ENCODE results near the gene MACROD2. TPM values are rescaled to one million over a fixed set of nuclear protein-coding genes. Genes with fewer than 3 reads are reported as not detected.
"Not testable (repeated sequence)": the region's sequence is repeated elsewhere in the genome, so short reads cannot be mapped to it uniquely, and the experiment has no call there.

Gene MACROD2
- total RNA-seq, 1 donor from 2014 or later = 2.5 TPM

DNA sequence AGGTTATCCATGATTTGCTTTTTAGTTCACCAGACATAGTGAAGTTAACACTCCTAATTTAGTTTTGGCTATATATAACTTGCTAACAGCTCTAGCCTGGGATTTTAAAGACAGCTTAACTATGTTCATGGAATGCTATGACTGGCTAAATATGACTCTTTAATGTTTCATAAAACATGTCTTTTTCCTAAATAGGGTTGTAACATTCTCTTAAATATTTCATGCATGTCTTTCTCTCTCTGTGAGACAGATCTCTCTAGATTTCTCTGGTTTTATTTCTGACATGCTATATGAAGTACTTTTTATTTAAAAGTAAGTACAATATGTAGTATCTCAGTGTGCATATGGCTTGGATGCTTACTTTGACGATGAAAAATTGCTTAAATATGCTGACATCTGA lies 35.7 kb downstream of the MACROD2 start:
- no peaks in the 10 kb centered on the region for H3K36me3 Mint-ChIP-seq (ENCODE audit: unreplicated experiment)
- no peaks in the 10 kb centered on the region for H3K4me1 Mint-ChIP-seq (ENCODE audit: unreplicated experiment)
- no peaks in the 10 kb centered on the region for H3K9me3 Mint-ChIP-seq (ENCODE audit: unreplicated experiment)
- H3K27ac Mint-ChIP-seq (ENCODE audit: unreplicated experiment) = no peak overlapping the region
- H3K27me3 Mint-ChIP-seq (ENCODE audit: unreplicated experiment) = no peaks in the 10 kb centered on the region
- no peak overlapping the region for H3K4me3 Mint-ChIP-seq (ENCODE audit: unreplicated experiment)
- no peak for DNase-seq (ENCODE audit: extremely low spot score, unreplicated experiment)
- TF ChIP-seq, protein P1, sequence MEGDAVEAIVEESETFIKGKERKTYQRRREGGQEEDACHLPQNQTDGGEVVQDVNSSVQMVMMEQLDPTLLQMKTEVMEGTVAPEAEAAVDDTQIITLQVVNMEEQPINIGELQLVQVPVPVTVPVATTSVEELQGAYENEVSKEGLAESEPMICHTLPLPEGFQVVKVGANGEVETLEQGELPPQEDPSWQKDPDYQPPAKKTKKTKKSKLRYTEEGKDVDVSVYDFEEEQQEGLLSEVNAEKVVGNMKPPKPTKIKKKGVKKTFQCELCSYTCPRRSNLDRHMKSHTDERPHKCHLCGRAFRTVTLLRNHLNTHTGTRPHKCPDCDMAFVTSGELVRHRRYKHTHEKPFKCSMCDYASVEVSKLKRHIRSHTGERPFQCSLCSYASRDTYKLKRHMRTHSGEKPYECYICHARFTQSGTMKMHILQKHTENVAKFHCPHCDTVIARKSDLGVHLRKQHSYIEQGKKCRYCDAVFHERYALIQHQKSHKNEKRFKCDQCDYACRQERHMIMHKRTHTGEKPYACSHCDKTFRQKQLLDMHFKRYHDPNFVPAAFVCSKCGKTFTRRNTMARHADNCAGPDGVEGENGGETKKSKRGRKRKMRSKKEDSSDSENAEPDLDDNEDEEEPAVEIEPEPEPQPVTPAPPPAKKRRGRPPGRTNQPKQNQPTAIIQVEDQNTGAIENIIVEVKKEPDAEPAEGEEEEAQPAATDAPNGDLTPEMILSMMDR (IDR thresholded peaks at IDR 0.05) = no peak

DNA sequence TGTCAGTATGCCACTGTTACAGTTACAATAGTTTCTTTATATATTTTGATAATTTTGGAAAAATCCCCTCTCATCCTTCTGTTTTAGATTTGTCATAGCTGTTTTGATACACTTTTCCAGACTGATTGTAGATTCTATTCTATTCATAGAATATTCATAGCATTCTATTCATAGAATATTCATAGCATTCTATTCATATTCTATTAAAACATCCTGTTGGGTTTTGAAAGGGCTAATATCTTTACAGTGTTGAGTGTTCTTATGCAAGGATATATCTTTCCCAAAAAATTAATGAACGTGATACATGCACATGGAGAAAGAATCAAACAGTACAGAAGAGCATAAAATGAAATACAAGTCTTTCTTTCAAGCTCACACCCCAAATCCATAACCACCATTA lies 38.0 kb downstream of the MACROD2 start:
- no peak for DNase-seq (ENCODE audit: extremely low spot score, unreplicated experiment)
- Mint-ChIP-seq H3K4me1 (ENCODE audit: unreplicated experiment) (no peaks in the 10 kb centered on the region), H3K36me3 (ENCODE audit: unreplicated experiment) (no peaks in the 10 kb centered on the region), H3K27me3 (ENCODE audit: unreplicated experiment) (no peaks in the 10 kb centered on the region), H3K4me3 (ENCODE audit: unreplicated experiment) (no peak overlapping the region), H3K9me3 (ENCODE audit: unreplicated experiment) (no peaks in the 10 kb centered on the region), H3K27ac (ENCODE audit: unreplicated experiment) (no peak overlapping the region)
- TF ChIP-seq, protein P1 (IDR thresholded peaks at IDR 0.05) = no peak

DNA sequence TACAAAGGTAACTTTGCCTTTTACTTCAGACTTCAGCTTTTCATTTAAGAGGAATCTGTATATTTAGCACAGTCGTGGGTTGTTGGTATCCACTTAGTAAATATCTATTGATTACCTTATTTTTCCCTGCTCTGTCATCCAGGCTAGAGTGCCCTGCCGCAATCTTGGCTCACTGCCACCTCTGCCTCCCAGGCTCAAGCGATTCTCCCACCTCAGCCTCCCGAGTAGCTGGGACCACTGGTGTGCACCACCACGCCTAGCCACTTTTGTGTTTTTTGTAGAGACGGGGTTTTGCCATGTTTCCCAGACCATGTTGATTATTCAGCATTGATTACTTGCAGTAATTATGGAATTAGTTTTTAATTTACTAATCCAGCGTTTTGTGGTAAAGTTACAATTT lies 41.3 kb downstream of the MACROD2 start:
- Mint-ChIP-seq H3K27ac (ENCODE audit: unreplicated experiment) (no peak overlapping the region), H3K4me3 (ENCODE audit: unreplicated experiment) (no peak overlapping the region), H3K9me3 (ENCODE audit: unreplicated experiment) (no peaks in the 10 kb centered on the region)

DNA sequence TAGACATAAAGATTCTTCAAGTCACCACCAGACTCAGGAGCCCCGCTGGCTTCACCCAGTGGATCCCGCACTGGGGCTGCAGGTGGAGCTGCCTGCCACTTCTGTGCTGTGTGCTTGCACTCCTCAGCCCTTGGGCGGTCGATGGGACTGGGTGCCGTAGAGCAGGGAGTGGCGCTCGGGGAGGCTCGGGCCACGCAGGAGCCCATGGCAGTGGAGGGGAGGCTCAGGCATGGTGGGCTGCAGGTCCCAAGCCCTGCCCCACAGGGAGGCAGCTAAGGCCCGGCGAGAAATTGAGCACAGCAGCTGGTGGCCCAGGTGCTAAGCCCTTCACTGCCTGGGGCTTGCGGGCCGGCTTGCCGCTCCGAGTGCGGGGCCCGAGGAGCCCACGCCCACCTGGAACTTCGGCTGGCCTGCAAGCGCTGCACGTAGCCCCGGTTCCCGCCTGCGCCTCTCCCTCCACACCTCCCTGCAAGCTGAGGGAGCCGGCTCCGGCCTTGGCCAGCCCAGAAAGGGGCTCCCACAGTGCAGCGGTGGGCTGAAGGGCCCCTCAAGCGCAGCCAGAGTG lies 49.5 kb downstream of the MACROD2 start:
- not testable (repeated sequence) for H3K4me1 Mint-ChIP-seq (ENCODE audit: unreplicated experiment); H3K36me3 Mint-ChIP-seq (ENCODE audit: unreplicated experiment); DNase-seq (ENCODE audit: extremely low spot score, unreplicated experiment); H3K4me3 Mint-ChIP-seq (ENCODE audit: unreplicated experiment); H3K9me3 Mint-ChIP-seq (ENCODE audit: unreplicated experiment); H3K27ac Mint-ChIP-seq (ENCODE audit: unreplicated experiment); H3K27me3 Mint-ChIP-seq (ENCODE audit: unreplicated experiment)

More for the DNA sequence above, 41.3 kb downstream of the MACROD2 start:
- H3K36me3 Mint-ChIP-seq (ENCODE audit: unreplicated experiment) = no peaks in the 10 kb centered on the region
- TF ChIP-seq, protein P1 (IDR thresholded peaks at IDR 0.05) = no peak
- no peaks in the 10 kb centered on the region for H3K4me1 Mint-ChIP-seq (ENCODE audit: unreplicated experiment)
- no peak for DNase-seq (ENCODE audit: extremely low spot score, unreplicated experiment)
- H3K27me3 Mint-ChIP-seq (ENCODE audit: unreplicated experiment) = no peaks in the 10 kb centered on the region

DNA sequence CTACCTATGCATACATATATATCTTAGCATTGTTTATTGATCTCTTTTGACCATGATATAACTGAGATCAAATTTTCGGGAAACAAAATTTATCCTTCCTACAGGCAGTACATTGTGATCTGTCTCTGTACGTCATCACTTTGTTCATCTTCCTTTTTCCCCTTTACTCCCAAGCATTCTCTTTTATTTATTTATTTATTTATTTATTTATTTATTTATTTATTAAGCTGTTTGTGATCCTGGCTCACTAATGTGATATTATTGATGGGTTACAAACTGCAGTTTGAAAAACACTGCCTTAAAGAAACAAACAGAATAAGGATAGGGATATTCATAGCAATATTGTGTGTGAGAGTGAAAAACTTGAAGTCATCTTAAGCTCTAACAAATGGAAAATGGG lies 51.2 kb downstream of the MACROD2 start:
- Mint-ChIP-seq H3K4me1 (ENCODE audit: unreplicated experiment) (no peaks in the 10 kb centered on the region), H3K9me3 (ENCODE audit: unreplicated experiment) (no peaks in the 10 kb centered on the region), H3K27ac (ENCODE audit: unreplicated experiment) (no peak overlapping the region), H3K27me3 (ENCODE audit: unreplicated experiment) (peaks cover 4% of the 10 kb centered on the region), H3K4me3 (ENCODE audit: unreplicated experiment) (no peak overlapping the region), H3K36me3 (ENCODE audit: unreplicated experiment) (no peaks in the 10 kb centered on the region)
- TF ChIP-seq, protein P1 (IDR thresholded peaks at IDR 0.05) = no peak
- DNase-seq (ENCODE audit: extremely low spot score, unreplicated experiment) = no peak

DNA sequence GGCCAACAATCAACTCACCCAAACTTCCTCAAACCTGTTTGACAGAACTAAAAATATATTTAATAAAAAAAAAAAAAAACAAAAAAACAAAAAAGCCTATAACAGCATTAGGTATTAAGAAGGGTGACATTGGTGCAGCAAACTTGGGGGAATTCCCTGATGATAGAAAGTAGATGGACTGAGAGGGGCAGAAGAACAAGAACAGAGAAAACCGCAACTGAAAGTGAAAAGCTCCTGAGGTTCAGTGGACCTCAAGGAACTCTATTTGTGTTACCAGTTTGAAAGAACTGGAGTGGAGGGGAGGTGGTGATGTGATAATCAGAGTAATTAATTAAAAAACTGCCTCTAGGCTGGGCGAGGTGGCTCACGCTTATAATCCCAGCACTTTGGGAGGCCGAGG lies 53.8 kb downstream of the MACROD2 start:
- no peaks in the 10 kb centered on the region for H3K9me3 Mint-ChIP-seq (ENCODE audit: unreplicated experiment)
- DNase-seq (ENCODE audit: extremely low spot score, unreplicated experiment) = no peak
- TF ChIP-seq, protein P1 (IDR thresholded peaks at IDR 0.05) = no peak
- no peak overlapping the region for H3K4me3 Mint-ChIP-seq (ENCODE audit: unreplicated experiment)
- H3K4me1 Mint-ChIP-seq (ENCODE audit: unreplicated experiment) = no peaks in the 10 kb centered on the region
- no peaks in the 10 kb centered on the region for H3K36me3 Mint-ChIP-seq (ENCODE audit: unreplicated experiment)
- peaks cover 13% of the 10 kb centered on the region for H3K27me3 Mint-ChIP-seq (ENCODE audit: unreplicated experiment)
- no peak overlapping the region for H3K27ac Mint-ChIP-seq (ENCODE audit: unreplicated experiment)

All from osteocyte (in vitro differentiated cells).